H7 (cell line): ENCODE data around the gene PSAP. TPM values are rescaled to one million over a fixed set of nuclear protein-coding genes. Genes with fewer than 3 reads are reported as not detected.

Experiments used
- DNase-seq: peaks from one replicate; pipeline ENCODE4 v3.0.0; 2012
- H3K27me3 ChIP-seq: 2 replicates; pipeline ENCODE4 v1.6.0; 2011; ENCODE audit warnings: mild to moderate bottlenecking, low read length; ENCODE audit not compliant: control insufficient read depth, insufficient read depth
- H3K36me3 ChIP-seq: replicated peaks from 2 replicates; pipeline ENCODE4 v1.5.1; 2011; ENCODE audit warnings: low read length; ENCODE audit not compliant: control insufficient read depth, insufficient read depth
- H3K4me3 ChIP-seq: 2 replicates; pipeline ENCODE4 v1.5.1; 2011; ENCODE audit warnings: low read depth, mild to moderate bottlenecking, control low read depth, low read length, moderate library complexity; ENCODE audit not compliant: insufficient read depth
- total RNA-seq: library from RNA; depleted of rRNA; stranded (reverse); fragments of >200 nt; shearing (Covaris generic); gene quantifications from 2 replicates; pipeline ENCODE4 v1.2.3, GENCODE V29; 2014

The PSAP gene
- total RNA-seq, 1 experiment from 2014 or later = 389 TPM

- H3K27me3 ChIP-seq = no peaks in the 10 kb centered on the region
- H3K36me3 ChIP-seq = peaks cover 54% of the 10 kb centered on the region
- no peak overlapping the region for H3K4me3 ChIP-seq
- DNase-seq = no peak
Observed at GRCh38 chr10:71816936-71817618, 34.0 kb downstream of the PSAP start.

GRCh38 chr10:71816421-71816851 lies 34.6 kb downstream of the PSAP start:
- no peak for DNase-seq
- Histone ChIP-seq H3K4me3 (no peak overlapping the region), H3K27me3 (no peaks in the 10 kb centered on the region), H3K36me3 (peaks cover 49% of the 10 kb centered on the region)

- no peak for DNase-seq
- Histone ChIP-seq H3K27me3 (no peaks in the 10 kb centered on the region), H3K36me3 (peaks cover 43% of the 10 kb centered on the region), H3K4me3 (no peak overlapping the region)
Observed at GRCh38 chr10:71815515-71816130, 35.4 kb downstream of the PSAP start.

GRCh38 chr10:71814922-71815411 lies 36.1 kb downstream of the PSAP start:
- no peak overlapping the region for H3K4me3 ChIP-seq
- DNase-seq = peak; percentile 89
- H3K36me3 ChIP-seq = peaks cover 38% of the 10 kb centered on the region
- no peaks in the 10 kb centered on the region for H3K27me3 ChIP-seq

GRCh38 chr10:71812913-71813590 lies 38.0 kb downstream of the PSAP start:
- DNase-seq = peak; percentile 73
- Histone ChIP-seq H3K4me3 (no peak overlapping the region), H3K36me3 (peaks cover 22% of the 10 kb centered on the region), H3K27me3 (no peaks in the 10 kb centered on the region)

GRCh38 chr10:71812016-71812912 lies 38.8 kb downstream of the PSAP start:
- Histone ChIP-seq H3K4me3 (no peak overlapping the region), H3K27me3 (no peaks in the 10 kb centered on the region), H3K36me3 (peaks cover 16% of the 10 kb centered on the region)
- DNase-seq = peak; percentile 95

GRCh38 chr10:71811351-71811750 lies 39.7 kb downstream of the PSAP start:
- H3K27me3 ChIP-seq = no peaks in the 10 kb centered on the region
- no peak overlapping the region for H3K4me3 ChIP-seq
- peaks cover 8% of the 10 kb centered on the region for H3K36me3 ChIP-seq
- peak; percentile 65 for DNase-seq

DNA sequence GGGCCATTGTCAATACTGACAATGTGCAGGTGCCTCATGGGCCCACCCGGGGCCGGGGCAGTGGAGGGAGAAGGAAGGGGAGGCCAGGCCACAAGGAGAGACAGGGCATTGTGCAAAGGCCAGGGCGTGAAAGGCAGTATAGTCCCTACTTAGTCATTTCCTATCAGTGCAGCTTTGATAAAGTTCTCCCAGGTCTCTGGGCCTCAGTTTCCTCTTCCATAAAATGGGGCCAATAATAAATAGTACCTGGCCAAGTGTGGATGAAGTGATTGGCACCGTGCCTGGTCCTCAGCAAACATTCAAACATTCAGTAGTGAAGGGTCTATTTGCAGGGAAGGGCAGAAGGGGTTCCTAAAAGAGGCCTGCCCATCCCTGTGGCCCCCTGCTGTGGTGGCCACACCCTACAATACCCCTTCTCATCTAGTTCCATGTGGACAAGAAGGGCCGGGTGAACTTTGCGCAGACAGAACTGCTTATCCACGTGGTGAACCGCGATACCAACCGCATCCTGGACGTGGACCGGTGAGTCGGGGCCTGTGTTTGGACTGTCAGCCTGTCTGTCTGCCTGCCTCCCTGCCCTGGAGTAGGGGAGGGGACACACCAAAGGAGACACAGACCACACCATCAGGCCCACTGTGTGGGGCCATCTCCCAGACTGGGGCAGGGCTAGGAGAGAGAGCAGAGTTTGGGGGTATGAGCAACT lies 40.9 kb downstream of the PSAP start:
- Histone ChIP-seq H3K36me3 (no peaks in the 10 kb centered on the region), H3K27me3 (peaks cover 7% of the 10 kb centered on the region), H3K4me3 (no peak overlapping the region)
- DNase-seq = no peak

DNA sequence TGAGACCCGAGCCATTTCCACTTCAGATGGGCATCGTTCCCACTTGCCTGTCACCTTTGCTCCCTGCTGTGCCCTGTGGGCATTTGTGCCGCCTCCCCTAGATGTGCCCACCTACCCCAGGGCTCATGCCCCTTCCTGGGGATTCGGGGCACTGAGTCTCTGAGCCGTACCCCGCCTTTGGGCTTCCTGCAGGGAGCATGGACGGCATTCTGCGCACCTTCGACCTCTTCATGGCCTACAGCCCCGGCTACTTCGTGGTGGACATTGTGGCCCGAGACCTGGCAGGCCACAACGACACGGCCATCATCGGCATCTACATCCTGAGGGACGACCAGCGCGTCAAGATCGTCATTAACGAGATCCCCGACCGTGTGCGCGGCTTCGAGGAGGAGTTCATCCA lies 41.4 kb downstream of the PSAP start:
- Histone ChIP-seq H3K27me3 (peaks cover 11% of the 10 kb centered on the region), H3K4me3 (no peak overlapping the region), H3K36me3 (no peaks in the 10 kb centered on the region)
- no peak for DNase-seq

DNA sequence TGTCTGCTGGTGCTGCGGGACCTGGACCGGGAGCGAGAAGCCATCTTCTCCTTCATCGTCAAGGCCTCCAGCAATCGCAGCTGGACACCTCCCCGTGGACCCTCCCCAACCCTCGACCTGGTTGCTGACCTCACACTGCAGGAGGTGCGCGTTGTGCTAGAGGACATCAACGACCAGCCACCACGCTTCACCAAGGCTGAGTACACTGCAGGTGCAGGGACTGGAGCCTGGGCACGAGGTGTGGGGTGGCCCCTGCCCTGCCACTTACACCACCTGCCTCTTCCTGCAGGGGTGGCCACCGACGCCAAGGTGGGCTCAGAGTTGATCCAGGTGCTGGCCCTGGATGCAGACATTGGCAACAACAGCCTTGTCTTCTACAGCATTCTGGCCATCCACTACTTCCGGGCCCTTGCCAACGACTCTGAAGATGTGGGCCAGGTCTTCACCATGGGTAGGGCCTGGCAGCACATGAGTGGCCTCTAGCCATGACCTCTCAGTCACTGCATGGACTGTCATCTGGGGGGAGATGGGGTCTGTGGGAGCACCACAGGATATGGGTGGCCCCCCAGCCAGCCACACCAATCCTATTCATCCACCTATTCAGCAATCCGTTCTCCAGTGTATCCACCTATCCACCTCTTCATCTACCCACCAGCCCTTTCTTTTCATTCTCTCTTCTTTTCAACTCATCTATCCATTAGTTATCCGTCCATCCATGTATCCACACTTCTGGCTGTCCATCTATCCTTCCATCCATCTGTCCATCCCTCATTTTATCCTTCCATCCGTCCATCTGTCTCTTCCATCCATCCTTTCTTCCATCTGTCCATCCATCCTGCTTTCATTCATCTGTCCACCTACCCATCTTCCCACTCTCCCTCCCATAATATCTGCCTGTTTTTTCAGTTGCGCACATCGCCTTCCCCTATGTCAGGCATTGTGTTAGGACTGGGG lies 43.2 kb downstream of the PSAP start:
- no peak for DNase-seq
- Histone ChIP-seq H3K36me3 (no peaks in the 10 kb centered on the region), H3K27me3 (peaks cover 11% of the 10 kb centered on the region), H3K4me3 (no peak overlapping the region)

- H3K27me3 ChIP-seq = peaks cover 11% of the 10 kb centered on the region
- no peak for DNase-seq
Observed at GRCh38 chr10:71806704-71807556, 44.1 kb downstream of the PSAP start.

More at GRCh38 chr10:71806704-71807556, 44.1 kb downstream of the PSAP start:
- H3K36me3 ChIP-seq = no peaks in the 10 kb centered on the region
- no peak overlapping the region for H3K4me3 ChIP-seq
